GM18907 (cell line): Measurements from ENCODE around the gene TMEM63A.
"Not testable (repeated sequence)": the region's sequence is repeated elsewhere in the genome, so short reads cannot be mapped to it uniquely, and the experiment has no call there.

ENCODE experiments used
- ATAC-seq: cut with Tn5 transposase; IDR thresholded peaks from one replicate; pipeline ENCODE4 v1.9.1; 2021; ENCODE audit warnings: mild to moderate bottlenecking, moderate library complexity; ENCODE audit not compliant: unreplicated experiment

The TMEM63A gene

DNA sequence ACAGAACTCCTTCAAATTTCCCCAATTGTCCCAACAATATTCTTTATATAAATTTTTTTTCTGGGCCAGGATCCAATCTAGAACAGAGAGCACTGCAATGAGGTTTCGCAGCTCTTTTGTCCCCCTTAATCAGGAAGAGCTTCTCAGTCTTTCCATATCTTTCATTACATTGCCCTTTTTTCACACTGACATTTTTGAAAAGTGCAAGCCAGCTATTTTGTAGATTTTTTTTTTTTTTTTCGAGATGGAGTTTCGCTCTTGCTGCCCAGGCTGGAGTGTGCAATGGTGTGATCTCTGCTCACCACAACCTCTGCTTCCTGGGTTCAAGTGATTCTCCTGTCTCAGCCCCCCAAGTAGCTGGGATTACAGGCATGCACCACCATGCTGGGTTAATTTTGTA, 75.4 kb downstream of the TMEM63A start:
- not testable (repeated sequence) for ATAC-seq

DNA sequence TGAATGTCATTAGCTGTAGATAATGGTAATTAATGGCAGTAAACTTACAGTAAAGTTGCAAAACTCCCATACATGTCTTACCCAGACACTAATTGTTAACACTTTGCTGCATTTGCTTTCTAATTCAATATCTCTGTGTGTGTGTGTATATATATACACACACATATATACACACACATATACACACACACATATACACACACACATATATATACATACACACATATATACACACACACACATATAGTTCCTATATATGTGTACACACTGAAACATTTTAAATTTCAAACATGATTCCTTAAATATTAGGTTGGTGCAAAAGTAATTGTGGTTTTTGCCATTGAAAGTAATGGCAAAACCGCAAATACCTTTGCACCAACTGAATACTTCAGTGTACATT, 75.9 kb downstream of the TMEM63A start:
- ATAC-seq = no peak

DNA sequence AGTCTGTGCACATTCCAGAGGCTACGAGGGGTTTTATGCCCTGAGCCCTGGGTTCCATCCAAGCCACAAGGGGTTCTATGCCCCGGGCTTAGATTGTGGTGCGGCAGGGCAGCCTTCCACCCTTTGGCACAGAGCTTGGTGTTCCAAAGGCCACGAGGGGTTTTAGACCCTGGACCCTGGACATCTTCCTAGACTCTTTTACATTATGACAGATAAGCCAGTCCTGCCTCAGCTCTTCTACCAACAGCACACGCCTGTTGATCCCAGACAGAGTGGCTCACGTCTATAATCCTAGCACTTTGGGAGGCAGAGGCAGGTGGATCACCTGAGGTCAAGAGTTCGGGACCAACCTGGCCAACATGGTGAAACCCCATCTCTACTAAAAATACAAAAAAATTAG, 81.0 kb downstream of the TMEM63A start:
- ATAC-seq = not testable (repeated sequence)

GRCh38 chr1:225796097-225796496, 86.1 kb downstream of the TMEM63A start:
- not testable (repeated sequence) for ATAC-seq
